ENCODE results near the gene NBEAL2.

GRCh38 chr3:46998852-46999515 is 19.5 kb downstream of the NBEAL2 start:
- TF ChIP-seq CSDC2 (CRISPR knock-in tag; IDR thresholded peaks at IDR 0.05), result no peak
- no peak for TF ChIP-seq TCF4 (CRISPR knock-in tag; IDR thresholded peaks at IDR 0.05; ENCODE audit: borderline replicate concordance)
